GM12878 (cell line): ENCODE results near the gene ADAMTS7. TPM values are rescaled to one million over a fixed set of nuclear protein-coding genes. Genes with fewer than 3 reads are reported as not detected.

ENCODE experiments used
- ATAC-seq: fragments of 200-7000 bp; cut with Tn5 transposase; 3 replicates; pipeline ENCODE4 v1.9.1; 2020; ENCODE audit warnings: mild to moderate bottlenecking, moderate library complexity
- BruUV-seq: library from RNA; stranded (reverse); fragments of 400-500 nt; replicated peaks from 2 replicates; lab custom pipeline; 2021; lab: Mats Ljungman, UMichigan
- CTCF ChIA-PET: fragments of 300-600 bp; sonication (Branson Sonifier 250); formaldehyde crosslinking; extraction: SDS; loops from one replicate; lab custom pipeline; 2021; ENCODE audit warnings: inconsistent platforms; lab: Yijun Ruan, JAX
- POLR2A ChIA-PET: fragments of 350-600 bp; formaldehyde crosslinking; extraction: SDS; loops from one replicate; lab custom pipeline; 2021; ENCODE audit warnings: inconsistent platforms; lab: Charles Lee
- RAD21 ChIA-PET: fragments of 300-600 bp; sonication (Branson Sonifier 250); formaldehyde crosslinking; loops from one replicate; lab custom pipeline; 2023; ENCODE audit warnings: antibody characterized with exemption; ENCODE audit not compliant: unreplicated experiment; lab: Charles Lee
- SMC1A ChIA-PET: fragments of 300-600 bp; sonication (Branson Sonifier 250); formaldehyde crosslinking; loops from one replicate; lab custom pipeline; 2023; ENCODE audit not compliant: unreplicated experiment, uncharacterized antibody; lab: Charles Lee
- DNase-seq: peaks from one replicate; pipeline ENCODE4 v3.0.0-alpha.2; 2011; ENCODE audit warnings: low read depth, low spot score
- FAIRE-seq: peaks from 3 replicates; lab custom pipeline; 2011; peaks lifted over from hg19 to GRCh38; lab: Jason Lieb, UNC
- H2AFZ ChIP-seq: 2 replicates; pipeline ENCODE4 v1.6.0; 2011; ENCODE audit warnings: low read depth, low read length, control low read depth; ENCODE audit not compliant: control insufficient read depth
- H3K27ac ChIP-seq: 2 replicates; pipeline ENCODE4 v1.5.1; 2011; ENCODE audit warnings: control low read depth; ENCODE audit not compliant: control insufficient read depth, insufficient read depth
- H3K27me3 ChIP-seq, 2 experiments: replicated peaks in 1 of 2; 2 replicates each; pipeline versions ENCODE4 v1.6.0 to v1.6.1; 2011; ENCODE audit warnings: low read length in 1 of 2; ENCODE audit not compliant: control insufficient read depth in 2 of 2, insufficient read depth in 2 of 2
- H3K36me3 ChIP-seq, 2 experiments: 2 replicates each; pipeline ENCODE4 v1.5.1; 2011; ENCODE audit warnings: low read length in 1 of 2; ENCODE audit not compliant: control insufficient read depth in 2 of 2, insufficient read depth in 2 of 2
- H3K4me1 ChIP-seq: 2 replicates; pipeline ENCODE4 v1.6.1; 2011; ENCODE audit warnings: mild to moderate bottlenecking, low read length, moderate library complexity, mixed read lengths; ENCODE audit not compliant: control insufficient read depth, insufficient read depth
- H3K4me2 ChIP-seq: 2 replicates; pipeline ENCODE4 v1.6.0; 2011; ENCODE audit warnings: control low read depth; ENCODE audit not compliant: control insufficient read depth, insufficient read depth
- H3K4me3 ChIP-seq: fragments of 200-600 bp; sonication (generic); 2 replicates; pipeline ENCODE4 v1.5.1; 2016
- H3K79me2 ChIP-seq: 2 replicates; pipeline ENCODE4 v1.6.0; 2011; ENCODE audit warnings: low read length; ENCODE audit not compliant: control insufficient read depth, insufficient read depth
- H3K9ac ChIP-seq: 2 replicates; pipeline ENCODE4 v1.8.0; 2011; ENCODE audit warnings: low read length, control low read depth, mixed read lengths; ENCODE audit not compliant: control insufficient read depth, insufficient read depth
- H3K9me3 ChIP-seq: replicated peaks from 3 replicates; pipeline ENCODE4 v1.5.1; 2011; ENCODE audit warnings: mild to moderate bottlenecking, low read length; ENCODE audit not compliant: control insufficient read depth, insufficient read depth
- H4K20me1 ChIP-seq: 2 replicates; pipeline ENCODE4 v1.6.0; 2011; ENCODE audit not compliant: control insufficient read depth, insufficient read depth
- BHLHE40 ChIP-seq, 2 experiments: fragments of 450-650 bp in 1 of 2; IDR thresholded peaks; 2 replicates each; pipeline ENCODE4 v1.6.1; 2011 to 2017; ENCODE audit warnings: low read depth in 2 of 2, borderline replicate concordance in 1 of 2, improper control_type of control experiment in 1 of 2, low read length in 1 of 2, mild to moderate bottlenecking in 1 of 2
- DPF2 ChIP-seq: fragments of 450-650 bp; IDR thresholded peaks from 2 replicates; pipeline ENCODE4 v1.6.1; 2017; ENCODE audit warnings: mild to moderate bottlenecking
- FOXM1 ChIP-seq: IDR thresholded peaks from 2 replicates; pipeline ENCODE4 v1.6.1; 2012; ENCODE audit warnings: low read depth, mild to moderate bottlenecking, inconsistent platforms, low read length, moderate library complexity
- HDAC2 ChIP-seq: fragments of 200-600 bp; sonication (generic); IDR thresholded peaks from 2 replicates; pipeline ENCODE4 v1.6.1; 2017
- NRF1 ChIP-seq: conservative IDR thresholded peaks from 2 replicates; pipeline ENCODE4 v1.6.1; 2011; ENCODE audit warnings: mild to moderate bottlenecking, low read depth, low read length, improper control_type of control experiment
- POLR2AphosphoS2 ChIP-seq: IDR thresholded peaks from 2 replicates; pipeline ENCODE4 v1.6.1; 2011; ENCODE audit warnings: low read depth, mild to moderate bottlenecking, low read length, improper control_type of control experiment, moderate library complexity
- RAD51 ChIP-seq: fragments of 450-650 bp; IDR thresholded peaks from 2 replicates; pipeline ENCODE4 v1.6.1; 2016; ENCODE audit warnings: moderate library complexity, mild to moderate bottlenecking, inconsistent platforms
- RFX5 ChIP-seq: IDR thresholded peaks from 2 replicates; pipeline ENCODE4 v1.6.1; 2011; ENCODE audit warnings: low read depth, low read length, improper control_type of control experiment
- SUPT20H ChIP-seq: IDR thresholded peaks from 2 replicates; pipeline ENCODE4 v1.6.1; 2011; ENCODE audit warnings: low read depth, mild to moderate bottlenecking, low read length, moderate library complexity, borderline replicate concordance; ENCODE audit not compliant: control insufficient read depth
- ZNF207 ChIP-seq: fragments of 450-650 bp; IDR thresholded peaks from 2 replicates; pipeline ENCODE4 v1.6.1; 2014; ENCODE audit warnings: antibody characterized with exemption, mild to moderate bottlenecking, borderline replicate concordance
- WGBS: methylation state at CpG from one replicate; pipeline ENCODE4 v1.1.6; 2016; ENCODE audit warnings: low lambda C conversion rate; ENCODE audit not compliant: insufficient replicate concordance, insufficient coverage; ENCODE audit errors: missing lambda C conversion rate; 5-methylcytosine and 5-hydroxymethylcytosine counted together
- in situ Hi-C: fragments of 300-500 bp; cut with MboI; formaldehyde crosslinking; loops from 9 replicates; pipeline ENCODE4 v1.14.3; 2018; ENCODE audit warnings: mixed read lengths
- intact Hi-C: fragments of 100-400 bp; cut with micrococcal nuclease; formaldehyde crosslinking; loops from one replicate; pipeline ENCODE4 v1.14.2; 2022; ENCODE audit not compliant: unreplicated experiment
- polyA plus RNA-seq, 11 experiments: library from polyadenylated mRNA; depleted of rRNA in 4 of 11; unstranded in 6 of 11; stranded (reverse) in 5 of 11; fragments of >200 nt; fragmentation: Nextera tagmentation in 4 of 11; fragmentation: Illumina TruSeq in 1 of 11; extraction: Ambion mirVana in 4 of 11; extraction: Trizol in 1 of 11; gene quantifications; 1 replicate in 1 of 11; 2 replicates in 10 of 11; pipeline versions ENCODE4 v1.2.1 to v1.2.3, GENCODE V29; 2011 to 2016; ENCODE audit warnings: inconsistent platforms in 2 of 11, missing spikeins in 2 of 11, low read depth in 1 of 11
- total RNA-seq, 4 experiments: library from RNA; depleted of rRNA in 3 of 4; stranded (reverse); fragments of >200 nt in 3 of 4; fragmentation: Illumina TruSeq in 1 of 4; extraction: Trizol in 1 of 4; gene quantifications; 2 replicates each; pipeline versions ENCODE4 v1.2.1 to v1.2.3, GENCODE V29; 2013 to 2021
- TF ChIP-seq, protein P1 (sequence below): IDR thresholded peaks from 2 replicates; pipeline ENCODE4 v1.6.1; 2011; ENCODE audit warnings: low read depth, low read length, improper control_type of control experiment, borderline replicate concordance
- TF ChIP-seq, protein P2 (sequence below): fragments of 450-650 bp; IDR thresholded peaks from 2 replicates; pipeline ENCODE4 v1.6.1; 2016; ENCODE audit warnings: mild to moderate bottlenecking, moderate library complexity, borderline replicate concordance

ADAMTS7 gene
- total and polyA plus RNA-seq, 10 of the 15 experiments (the other 5 are each of a cell fraction or from before 2014, with no cell fraction given), result 0.03 to 0.28 (median 0.06) TPM; not detected in 6

DNA sequence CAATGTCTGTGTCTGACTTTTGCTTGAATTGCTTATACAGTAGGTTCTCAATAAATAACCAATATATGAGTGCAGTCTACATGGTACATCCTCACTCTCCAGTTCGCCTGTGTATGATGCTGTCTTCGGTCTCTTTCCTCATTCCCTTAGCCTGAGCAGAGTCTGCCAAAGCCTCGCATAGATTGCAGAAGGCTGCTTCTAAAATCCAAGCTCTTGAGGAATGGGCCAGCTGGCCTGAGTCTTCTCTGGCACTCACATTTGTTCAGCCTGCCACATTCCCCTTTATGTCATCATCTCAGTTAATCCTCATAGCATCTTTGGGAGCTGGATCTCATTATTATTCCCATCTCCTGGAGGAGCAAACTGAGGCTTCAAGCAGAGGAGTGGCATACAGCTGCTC lies 27.2 kb upstream of the ADAMTS7 start (continued):
- TF ChIP-seq BHLHE40 (IDR thresholded peaks at IDR 0.05; ENCODE audit: borderline replicate concordance in 1 of 2, low read depth in 2 of 2, low read length in 1 of 2), result no peak
- TF ChIP-seq SUPT20H, result no peak

DNA sequence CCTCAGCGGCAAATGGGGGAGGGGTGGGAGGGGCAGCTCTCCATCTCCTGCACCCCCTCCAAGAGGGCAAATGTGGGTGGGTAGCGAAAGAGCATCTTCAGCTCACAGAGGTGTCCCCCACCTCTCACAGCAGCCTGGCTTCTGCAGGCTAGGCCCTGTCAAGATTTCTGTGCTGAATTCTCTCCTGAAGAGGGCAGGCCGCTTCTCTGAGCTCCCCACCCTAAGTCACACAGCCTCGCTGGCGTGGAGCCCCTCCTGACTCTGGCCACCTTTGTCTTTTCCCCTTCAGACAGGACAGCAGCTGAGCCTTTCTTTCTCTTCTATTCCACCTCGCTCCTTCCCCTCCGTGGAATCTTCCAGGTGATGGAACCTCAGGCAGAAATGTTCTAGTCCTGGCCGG lies 26.3 kb upstream of the ADAMTS7 start:
- ATAC-seq (no peak), FAIRE-seq (no peak), DNase-seq (no peak)
- TF ChIP-seq, protein P1, sequence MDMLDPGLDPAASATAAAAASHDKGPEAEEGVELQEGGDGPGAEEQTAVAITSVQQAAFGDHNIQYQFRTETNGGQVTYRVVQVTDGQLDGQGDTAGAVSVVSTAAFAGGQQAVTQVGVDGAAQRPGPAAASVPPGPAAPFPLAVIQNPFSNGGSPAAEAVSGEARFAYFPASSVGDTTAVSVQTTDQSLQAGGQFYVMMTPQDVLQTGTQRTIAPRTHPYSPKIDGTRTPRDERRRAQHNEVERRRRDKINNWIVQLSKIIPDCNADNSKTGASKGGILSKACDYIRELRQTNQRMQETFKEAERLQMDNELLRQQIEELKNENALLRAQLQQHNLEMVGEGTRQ, result no peak
- TF ChIP-seq ZNF207, result no peak
- no peak for TF ChIP-seq NRF1
- no peak for TF ChIP-seq POLR2AphosphoS2
- TF ChIP-seq, protein P2, sequence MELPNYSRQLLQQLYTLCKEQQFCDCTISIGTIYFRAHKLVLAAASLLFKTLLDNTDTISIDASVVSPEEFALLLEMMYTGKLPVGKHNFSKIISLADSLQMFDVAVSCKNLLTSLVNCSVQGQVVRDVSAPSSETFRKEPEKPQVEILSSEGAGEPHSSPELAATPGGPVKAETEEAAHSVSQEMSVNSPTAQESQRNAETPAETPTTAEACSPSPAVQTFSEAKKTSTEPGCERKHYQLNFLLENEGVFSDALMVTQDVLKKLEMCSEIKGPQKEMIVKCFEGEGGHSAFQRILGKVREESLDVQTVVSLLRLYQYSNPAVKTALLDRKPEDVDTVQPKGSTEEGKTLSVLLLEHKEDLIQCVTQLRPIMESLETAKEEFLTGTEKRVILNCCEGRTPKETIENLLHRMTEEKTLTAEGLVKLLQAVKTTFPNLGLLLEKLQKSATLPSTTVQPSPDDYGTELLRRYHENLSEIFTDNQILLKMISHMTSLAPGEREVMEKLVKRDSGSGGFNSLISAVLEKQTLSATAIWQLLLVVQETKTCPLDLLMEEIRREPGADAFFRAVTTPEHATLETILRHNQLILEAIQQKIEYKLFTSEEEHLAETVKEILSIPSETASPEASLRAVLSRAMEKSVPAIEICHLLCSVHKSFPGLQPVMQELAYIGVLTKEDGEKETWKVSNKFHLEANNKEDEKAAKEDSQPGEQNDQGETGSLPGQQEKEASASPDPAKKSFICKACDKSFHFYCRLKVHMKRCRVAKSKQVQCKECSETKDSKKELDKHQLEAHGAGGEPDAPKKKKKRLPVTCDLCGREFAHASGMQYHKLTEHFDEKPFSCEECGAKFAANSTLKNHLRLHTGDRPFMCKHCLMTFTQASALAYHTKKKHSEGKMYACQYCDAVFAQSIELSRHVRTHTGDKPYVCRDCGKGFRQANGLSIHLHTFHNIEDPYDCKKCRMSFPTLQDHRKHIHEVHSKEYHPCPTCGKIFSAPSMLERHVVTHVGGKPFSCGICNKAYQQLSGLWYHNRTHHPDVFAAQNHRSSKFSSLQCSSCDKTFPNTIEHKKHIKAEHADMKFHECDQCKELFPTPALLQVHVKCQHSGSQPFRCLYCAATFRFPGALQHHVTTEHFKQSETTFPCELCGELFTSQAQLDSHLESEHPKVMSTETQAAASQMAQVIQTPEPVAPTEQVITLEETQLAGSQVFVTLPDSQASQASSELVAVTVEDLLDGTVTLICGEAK, result no peak
- no peak for TF ChIP-seq RAD51
- TF ChIP-seq RFX5, result no peak
- TF ChIP-seq FOXM1, result no peak
- TF ChIP-seq HDAC2, result no peak
- TF ChIP-seq DPF2, result no peak
- Histone ChIP-seq H3K36me3 (no peaks in the 10 kb centered on the region), H3K9me3 (no peaks in the 10 kb centered on the region), H3K4me1 (peaks cover 28% of the 10 kb centered on the region), H3K27ac (no peak overlapping the region), H3K4me2 (no peak overlapping the region), H3K4me3 (no peak overlapping the region), H3K9ac (no peak overlapping the region), H2AFZ (no peak overlapping the region), H4K20me1 (no peaks in the 10 kb centered on the region), H3K79me2 (no peaks in the 10 kb centered on the region), H3K27me3 (no peaks in the 10 kb centered on the region)
- in situ Hi-C loops, result no loop called here
- ChIA-PET SMC1A (no interaction called here), CTCF (no interaction called here), POLR2A (no interaction called here), RAD21 (interaction anchor here (1.0 kb wide), 1 partner anchor 35 kb away, joined by 3 read pairs; the partner anchor contains the start of gene MORF4L1)
- no TSS peak for BruUV-seq
- intact Hi-C loops, result no loop called here
- WGBS, result 85% methylated on average over 8 of the region's 8 CpGs
